HG03108 (cell line): ENCODE measurements around the gene FRRS1L.

Source experiments
- ATAC-seq: cut with Tn5 transposase; IDR thresholded peaks from one replicate; pipeline ENCODE4 v1.9.1; 2021; ENCODE audit warnings: moderate library complexity; ENCODE audit not compliant: unreplicated experiment

Gene FRRS1L

DNA sequence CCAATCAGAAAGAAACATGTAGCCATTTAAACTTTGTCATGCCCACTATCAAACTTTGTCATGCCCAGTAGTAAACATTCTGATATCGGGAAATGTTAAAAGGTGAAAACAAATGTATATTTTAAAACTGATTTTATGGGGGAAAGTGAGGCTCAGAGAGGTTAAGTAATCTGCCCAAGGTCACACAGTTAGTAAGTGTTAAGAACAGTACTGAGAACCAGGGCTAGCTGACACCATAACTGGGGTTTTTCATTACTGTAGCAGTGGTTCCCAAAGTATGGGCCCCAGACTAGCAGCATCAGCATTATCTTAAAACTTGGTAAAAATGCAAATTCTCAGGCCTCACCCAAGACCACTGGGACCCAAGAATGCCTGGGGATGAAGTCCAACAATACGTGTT is 9.9 kb upstream of the FRRS1L start:
- ATAC-seq: no peak

DNA sequence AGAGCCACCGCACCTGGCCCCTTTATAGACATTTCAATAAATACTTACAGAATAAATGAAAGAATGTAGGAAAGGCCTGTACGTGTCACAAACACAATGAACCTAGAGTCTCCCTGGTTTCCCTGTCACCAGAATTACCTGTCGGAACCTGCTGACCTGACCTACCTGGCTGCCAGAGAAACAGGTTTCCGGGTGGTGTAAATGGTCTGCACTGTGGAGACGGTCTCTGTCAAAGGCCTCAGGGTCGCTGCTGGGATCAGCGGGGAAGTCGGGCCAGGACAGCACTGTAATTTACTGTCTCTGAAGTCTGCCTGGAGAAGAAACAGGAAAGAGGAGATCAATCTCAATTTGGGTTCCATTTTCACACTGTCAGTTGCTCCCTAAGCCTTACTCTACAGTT is 9.3 kb upstream of the FRRS1L start:
- no peak for ATAC-seq

DNA sequence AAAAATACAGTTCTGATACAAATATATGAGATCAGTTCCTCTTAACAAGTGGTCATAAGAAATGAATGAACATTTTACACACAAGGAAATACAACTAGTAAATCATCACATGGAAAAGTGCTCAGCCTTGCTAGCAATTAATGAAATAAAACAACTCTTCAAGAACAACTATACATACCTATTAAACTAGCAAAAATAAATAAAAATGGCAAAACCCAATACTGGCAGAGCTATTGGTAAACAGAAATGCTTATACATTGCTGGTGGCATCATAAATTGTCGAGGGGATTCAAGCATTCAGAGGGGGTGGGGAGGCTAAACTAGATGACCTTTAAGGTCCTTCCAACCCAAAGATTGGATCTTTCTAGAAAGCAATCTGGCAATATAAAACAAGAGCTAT is 5.9 kb upstream of the FRRS1L start:
- ATAC-seq: no peak

DNA sequence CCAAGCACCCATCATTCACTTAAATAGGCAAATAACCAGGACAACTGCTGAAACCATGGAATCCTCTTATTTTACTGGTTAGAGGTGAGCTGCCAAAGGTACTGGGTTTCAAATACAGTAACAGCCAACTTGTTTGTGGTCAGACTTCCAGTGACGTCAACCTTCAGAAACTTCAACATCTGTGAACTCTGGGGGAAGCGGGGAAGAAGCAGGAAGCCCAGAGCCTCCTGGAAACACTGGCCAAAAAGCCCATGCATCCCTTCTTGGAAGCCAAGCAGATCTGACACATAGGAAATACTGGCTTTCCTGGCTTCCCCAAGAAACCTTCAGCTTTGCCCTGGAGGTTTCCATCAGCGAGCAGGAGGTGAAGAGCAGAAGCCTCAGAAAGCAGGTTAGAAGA is 4.9 kb upstream of the FRRS1L start:
- no peak for ATAC-seq

DNA sequence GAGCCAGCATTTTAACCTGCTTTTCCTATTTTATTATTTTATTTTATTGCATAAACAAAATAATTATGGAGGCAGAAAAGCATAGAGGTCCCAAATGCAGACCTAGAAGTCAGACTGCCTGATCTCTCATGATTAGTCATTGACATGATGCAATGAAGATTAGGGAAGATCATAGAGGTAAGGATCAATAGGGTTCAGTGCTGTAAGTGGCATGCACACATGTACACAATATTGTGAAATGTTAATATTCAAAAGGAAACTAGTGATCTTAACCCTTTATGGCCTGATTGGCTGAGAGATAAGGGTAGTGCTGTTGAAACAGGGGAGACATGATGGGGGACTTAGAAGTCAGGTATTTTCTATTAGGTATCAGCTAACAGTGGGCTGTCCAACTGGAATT is 1.1 kb upstream of the FRRS1L start:
- no peak for ATAC-seq

DNA sequence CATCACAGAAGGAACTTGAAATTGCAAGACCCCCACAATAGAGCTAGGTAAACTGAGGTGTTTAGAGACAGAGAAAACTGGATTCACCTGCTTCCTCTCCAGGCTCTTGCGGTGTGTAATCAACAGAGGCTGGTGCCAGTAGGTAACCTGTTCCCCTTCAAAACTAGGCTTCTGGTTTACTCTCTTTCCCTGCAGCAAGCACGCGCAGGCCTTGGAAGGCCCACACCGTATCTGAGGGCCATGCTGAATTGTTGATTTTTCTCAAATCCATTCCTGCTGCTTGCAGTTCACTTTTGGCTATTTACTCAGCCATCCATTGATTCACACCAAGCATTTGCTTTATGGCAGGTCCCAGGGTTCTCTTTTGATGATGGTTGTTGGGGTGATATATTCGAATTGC is 667 bp upstream of the FRRS1L start:
- ATAC-seq: no peak

DNA sequence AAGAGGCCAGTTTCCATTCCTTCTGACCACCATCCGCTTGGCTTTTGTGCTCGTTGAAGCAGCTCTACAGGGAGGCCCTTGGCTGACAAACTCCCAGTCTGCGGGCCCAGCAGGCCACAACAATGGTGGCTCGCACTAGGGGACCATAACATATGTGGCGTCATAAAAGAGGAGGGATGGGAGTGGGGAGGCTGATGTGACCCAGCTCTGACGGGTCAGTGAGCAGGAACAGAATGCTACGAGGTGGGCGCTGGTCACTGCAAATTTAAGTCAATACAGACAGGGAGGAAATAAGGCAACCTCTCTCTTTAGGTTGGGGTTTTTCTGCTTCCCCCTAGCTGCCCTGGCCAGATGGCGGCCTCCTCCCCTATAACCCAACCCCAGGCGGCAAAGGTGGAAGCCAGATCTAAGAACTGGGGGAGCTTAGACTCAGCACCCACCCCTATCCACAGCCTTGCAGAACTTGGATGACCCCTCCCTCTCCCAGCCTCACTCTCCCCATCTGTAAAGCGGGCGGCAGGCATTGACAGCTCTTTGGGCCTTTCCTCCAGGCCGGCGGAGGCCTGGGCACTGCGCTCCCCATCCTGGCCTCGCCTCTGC is 778 bp downstream of the FRRS1L start:
- no peak for ATAC-seq

DNA sequence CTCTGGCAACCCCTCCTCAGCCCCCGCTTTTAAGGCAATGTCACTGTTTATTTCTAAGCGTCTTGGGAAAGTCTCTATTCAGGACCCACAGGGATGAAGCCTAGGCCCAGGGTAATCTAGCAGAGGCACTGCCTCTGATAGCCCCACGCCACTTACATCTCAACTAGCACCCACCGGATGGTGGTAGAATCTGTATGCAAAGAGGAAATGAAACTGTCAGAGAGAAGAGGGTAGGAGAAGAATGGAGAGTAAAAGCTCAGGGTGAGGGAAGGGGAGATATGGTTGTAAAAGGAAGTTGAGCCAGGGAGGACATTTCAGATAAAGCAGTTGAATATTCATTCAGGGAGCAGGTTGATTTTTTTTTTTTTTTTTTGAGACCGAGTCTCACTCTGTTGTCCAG is 3.0 kb downstream of the FRRS1L start:
- ATAC-seq: no peak

DNA sequence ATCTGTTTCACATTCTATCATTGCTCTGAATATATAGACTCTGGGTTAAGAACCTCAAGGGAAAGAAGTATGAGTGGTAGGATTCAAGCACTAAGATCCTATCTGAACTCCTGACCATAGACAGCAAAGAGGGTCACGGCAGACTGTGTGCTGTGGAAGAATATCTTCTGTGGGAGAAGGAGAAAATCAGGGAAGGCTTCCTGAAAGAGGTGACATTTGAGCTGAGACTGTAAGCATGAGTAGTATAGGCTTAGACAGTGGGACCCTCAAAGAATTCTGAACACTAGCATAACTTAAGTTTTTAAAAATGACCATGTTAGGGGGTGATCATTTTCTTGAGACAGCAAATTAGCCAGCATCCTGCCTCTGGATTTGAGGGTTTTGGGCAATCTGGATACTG is 3.9 kb downstream of the FRRS1L start:
- ATAC-seq: no peak

DNA sequence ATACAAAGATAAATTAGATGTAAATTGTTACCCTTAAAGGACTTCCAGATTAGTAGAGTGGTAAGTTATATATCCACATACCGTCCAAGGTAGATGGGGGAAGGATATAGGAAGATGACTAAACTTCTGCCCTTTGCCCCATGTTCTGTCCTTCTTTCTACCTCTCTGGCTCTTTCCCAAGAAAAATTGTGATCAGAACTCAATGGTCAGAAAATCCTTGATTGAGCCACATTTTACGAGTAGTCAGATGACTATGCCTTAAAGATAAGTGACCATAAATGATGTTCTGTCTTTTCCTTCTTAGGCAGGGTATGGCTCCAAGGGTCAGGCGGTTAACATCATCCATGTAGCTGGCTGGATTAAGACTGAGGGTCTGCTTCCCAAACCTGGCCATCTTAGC is 4.4 kb downstream of the FRRS1L start:
- no peak for ATAC-seq

DNA sequence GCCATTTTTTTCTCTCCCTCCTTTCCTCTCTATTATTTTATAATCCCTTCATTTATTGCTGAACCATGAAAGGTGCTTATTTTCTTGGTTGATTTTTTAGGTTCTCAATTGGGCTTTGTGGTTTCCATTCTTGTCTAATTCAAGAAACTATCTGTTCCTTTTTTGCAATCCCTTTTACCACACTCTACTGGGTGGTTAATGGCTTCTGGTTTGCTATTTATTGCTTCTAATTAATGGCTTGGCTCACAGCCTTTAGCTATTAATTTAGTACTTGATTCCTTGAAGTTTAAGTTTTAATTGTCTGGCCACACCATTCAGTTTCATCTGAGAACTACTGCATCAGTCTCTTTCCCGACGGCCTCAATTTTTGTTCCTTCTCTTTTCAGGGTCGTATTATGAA is 5.6 kb downstream of the FRRS1L start:
- no peak for ATAC-seq

DNA sequence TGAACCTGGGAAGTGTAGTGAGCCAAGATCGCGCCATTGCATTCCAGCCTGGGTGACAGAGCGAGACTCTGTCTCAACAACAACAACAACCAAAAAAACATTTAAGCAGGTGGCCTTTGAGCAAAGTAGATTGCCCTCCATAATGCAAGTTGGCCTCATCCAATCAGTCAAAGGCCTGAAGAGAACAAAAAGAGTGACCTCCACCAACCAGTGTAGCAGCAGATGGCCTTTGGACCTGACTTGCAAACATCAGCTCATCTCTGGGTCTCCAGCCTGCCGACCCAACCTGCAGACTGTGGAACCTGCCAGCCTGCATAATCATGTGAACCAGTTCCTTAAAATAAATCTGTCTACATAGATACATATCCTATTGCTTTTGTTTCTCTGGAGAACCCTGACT is 7.5 kb downstream of the FRRS1L start:
- ATAC-seq: no peak

DNA sequence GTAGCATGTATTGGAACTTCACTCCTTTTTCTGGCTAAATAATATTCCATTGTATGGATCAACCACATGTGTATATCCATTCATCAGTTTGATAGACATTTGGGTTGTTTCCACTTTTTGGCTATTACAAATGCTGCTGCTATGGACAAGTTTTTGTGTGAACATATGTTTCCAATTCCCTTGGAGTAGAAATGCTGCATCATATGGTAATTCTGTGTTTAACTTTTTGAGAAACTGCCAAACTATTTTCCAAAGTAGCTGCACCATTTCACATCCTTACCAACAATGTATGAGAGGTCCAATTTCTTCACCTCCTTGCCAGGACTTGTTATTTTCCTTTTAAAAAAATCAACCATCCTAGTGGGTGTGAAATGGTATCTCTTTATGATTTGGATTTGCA is 8.4 kb downstream of the FRRS1L start:
- no peak for ATAC-seq

DNA sequence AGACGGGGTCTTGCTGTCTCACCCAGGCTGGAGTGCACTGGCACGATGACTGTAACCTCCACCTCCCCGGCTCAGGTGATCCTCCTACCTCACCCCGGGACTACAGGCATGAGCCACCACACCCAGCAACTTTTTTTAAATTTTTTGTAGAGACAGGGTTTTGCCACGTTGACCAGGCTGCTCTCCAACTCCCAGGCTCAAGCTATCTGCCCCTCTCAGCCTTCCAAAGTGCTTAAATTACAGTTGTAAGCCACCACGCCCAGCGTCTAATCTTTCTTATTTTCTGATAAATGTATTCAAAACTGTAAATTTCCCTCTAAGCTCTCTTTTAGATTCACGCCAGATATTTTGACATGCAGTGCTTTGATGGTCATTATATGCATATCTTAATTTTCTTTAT is 10.3 kb downstream of the FRRS1L start:
- ATAC-seq: no peak

DNA sequence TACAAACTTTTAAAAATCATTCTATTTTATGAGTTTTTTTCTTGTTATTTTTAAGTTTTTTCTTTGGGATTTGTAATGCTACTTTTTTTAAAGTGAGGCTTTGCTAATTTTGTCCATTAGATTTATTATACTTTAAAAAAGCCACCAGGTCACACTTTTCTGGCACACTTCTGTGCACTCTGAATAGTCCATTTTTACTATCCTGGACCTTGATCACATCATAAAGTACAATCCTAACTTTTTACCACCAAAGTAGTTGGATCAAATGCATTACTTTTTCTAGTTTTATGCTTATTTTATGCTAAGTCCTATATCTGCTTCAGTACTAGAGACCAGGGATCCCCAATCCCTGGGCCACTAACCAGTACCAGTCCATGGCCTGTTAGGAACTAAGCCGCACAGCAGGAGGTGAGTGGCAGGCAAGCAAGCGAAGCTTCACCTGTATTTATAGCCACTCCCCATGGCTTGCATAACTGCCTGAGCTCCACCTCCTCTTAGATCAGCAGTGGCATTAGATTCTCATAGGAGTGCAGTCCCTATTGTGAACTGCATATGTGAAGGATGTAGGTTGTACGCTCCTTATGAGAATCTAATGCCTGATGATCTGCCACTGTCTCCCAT is 16.0 kb downstream of the FRRS1L start:
- no peak for ATAC-seq

DNA sequence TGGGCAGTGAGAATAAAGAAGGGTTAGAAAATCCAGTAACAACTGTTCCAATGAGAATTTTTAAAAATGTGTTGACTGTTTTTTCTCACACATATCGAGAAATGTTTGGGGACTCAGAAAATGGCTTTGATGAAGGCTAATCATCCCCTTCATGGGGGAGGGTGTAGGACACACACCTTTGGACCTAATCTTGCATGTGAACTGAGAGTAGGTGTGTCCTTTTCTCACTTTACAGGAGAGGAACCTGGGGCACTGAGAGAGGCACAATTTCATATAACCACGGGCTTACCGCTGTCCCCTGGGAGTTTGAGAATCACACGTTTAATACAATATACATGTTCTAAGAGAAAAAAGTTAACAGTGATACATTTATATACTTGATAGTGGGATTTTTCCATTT is 17.3 kb downstream of the FRRS1L start:
- no peak for ATAC-seq

DNA sequence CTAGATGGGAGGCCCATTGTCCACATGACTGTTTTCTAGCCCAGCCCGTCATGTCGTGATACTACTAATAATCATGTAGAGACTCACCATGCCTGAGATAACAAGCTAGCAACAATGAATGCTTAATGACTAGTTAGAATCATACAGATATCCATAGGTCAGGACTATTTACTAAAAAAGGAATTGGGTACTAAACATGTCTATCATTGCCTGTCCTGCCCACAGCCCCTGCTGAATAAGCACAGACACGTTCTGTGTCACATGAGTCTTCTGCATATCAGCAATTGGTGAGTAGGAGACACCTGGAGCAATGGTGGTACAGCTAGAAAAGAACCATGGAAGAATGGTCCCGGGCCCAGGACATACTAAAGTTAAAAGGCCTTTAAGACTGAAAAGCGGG is 18.0 kb downstream of the FRRS1L start:
- ATAC-seq: no peak

DNA sequence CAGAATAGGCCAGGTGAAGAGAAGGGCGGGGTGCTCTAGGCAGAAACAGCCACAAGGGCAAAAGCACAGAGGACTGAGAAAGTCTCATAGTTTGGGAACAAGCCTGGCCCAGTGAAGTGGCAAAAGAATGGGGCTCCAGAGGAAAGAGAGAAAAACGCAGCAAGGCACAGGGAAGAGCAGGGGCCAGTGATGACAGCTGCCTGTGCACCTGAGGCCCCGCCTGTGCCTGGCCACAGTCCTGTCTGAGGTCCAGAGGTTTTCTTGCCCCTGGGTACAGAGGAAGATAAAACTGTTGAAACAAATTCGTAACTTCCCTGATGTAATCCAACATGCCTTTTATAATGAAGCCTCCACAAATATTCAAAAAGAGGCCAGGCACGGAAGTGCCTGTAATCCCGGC is 22.0 kb downstream of the FRRS1L start:
- ATAC-seq: no peak

DNA sequence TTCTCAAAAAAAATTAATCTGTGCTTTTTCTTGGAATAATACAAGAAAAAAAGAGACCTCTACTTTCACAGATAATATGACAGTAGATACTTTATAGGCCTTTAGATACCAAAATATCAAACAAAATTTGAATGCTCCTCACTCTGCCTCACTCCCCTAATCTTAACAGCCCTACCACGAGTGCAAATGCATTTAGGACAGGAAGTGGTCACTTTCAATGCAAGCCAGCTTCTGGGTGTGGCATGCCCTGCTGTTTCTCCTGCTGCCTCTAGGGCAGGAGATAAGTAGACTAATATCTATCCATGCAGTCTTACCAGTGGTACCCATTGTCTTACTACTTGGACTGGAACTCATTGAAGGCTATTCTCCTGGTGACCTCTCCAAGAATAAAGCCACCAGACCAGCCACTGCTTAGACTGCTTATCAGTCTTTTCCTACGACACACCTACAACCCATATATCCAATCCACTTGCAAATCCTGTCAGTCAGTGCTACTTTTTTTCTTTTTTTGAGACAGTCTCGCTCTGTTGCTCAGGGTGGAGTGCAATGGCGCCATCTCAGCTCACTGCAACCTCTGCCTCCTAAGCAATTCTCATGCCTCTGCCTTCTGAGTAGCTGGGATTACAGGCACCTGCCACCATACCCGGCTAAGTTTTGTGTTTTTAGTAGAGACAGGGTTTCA is 23.0 kb downstream of the FRRS1L start:
- peak; percentile 98 for ATAC-seq

DNA sequence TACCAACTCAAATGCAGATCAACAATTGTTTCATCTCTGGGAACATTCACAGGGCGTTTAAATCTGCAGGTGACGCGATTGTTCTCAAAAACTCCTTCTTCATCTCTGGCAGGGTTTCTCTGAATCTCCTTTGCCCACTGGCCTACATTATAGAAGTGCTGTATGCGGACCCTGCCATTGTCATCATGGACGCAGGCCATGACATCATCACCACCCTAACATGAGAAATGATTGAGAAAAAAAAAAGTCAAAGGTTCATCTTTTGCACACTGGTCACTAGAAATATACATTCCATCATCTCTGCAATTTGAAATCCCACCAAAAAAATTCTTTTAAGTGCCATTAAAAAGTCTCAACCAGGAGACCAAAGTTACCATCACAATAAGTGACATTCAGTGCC is 25.7 kb downstream of the FRRS1L start:
- ATAC-seq: no peak

DNA sequence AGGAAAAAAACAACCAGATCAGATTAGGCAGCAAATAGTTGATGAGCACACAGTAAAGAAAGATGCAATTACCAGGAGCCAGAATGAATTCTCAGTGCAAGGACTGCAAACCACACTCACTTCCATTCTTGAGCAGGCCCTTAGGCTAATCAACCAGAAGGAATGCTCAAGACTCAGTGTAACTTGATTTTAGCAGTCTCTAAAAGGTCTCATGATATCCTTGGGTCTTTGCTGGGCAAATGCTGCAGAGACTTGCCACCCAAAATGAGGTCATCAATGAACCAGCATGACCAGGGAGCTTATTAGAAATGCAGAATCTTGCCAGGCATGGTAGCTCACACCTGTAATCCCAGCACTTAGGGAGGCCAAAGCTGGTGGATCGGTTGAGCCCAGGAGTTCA is 27.2 kb downstream of the FRRS1L start:
- no peak for ATAC-seq

DNA sequence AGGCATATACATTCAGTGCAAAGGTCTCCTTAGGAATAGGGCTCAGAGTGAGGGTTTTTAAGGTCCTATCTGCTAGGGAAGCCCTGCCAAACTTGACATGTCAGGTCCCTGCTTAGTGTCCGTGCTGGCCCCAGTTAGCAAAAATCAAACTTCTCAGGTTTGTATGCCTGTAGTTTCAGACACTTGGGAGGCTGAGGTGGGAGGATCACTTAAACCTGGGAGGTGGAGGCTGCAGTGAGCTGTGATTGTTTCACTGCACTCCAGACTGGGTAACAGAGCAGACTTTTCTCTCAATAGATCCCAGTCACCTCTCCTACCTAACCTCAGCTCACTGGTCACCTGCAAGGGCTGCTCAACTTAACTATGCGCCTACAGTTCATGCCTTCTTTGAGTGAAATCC is 28.6 kb downstream of the FRRS1L start:
- no peak for ATAC-seq

DNA sequence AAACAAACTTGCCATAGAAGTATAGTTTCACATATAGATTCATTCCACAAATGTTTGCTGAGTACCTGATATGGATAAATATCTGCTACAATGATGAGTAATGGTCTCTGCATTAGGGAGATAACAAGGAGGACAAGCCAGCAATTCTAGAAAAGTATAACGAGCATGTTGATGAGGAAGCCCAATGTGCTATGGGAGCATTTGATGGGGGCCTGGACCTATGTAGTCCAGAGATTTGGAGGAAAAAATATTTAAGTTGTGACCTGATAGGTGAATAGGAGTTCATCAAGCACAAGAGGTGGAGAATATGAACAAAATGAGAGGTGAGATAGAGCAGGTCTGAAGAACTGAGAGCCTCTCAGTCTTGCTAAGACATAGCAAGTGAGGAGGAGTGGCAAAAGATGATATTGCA is 32.9 kb downstream of the FRRS1L start:
- no peak for ATAC-seq
